Measurements from ENCODE around the gene NBR1. TPM values are rescaled to one million over a fixed set of nuclear protein-coding genes. Genes with fewer than 3 reads are reported as not detected.
"Not testable (repeated sequence)": the region's sequence is repeated elsewhere in the genome, so short reads cannot be mapped to it uniquely, and the experiment has no call there.

The NBR1 gene
- polyA plus RNA-seq, 1 donor (not counting 4 experiments of a cell fraction or from before 2014, with no cell fraction given), result 65.7 TPM

DNA sequence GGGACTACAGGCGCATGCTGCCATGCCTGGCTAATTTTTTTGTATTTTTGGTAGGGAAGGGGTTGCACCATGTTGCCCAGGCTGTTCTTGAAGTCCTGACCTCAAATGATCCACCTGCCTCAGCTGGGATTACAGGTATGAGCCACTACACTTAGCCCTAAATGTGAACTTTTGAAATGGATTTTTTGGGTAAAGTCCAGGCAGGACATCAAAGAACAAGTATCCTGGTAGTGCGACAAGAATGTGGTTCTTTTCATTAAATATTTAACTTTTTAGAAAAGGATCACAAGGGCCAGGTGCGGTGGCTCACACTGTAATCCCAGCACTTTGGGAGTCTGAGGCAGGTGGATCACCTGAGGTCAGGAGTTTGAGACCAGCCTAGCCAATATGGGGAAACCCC, 15.3 kb upstream of the NBR1 start:
- Histone ChIP-seq H3K79me2 (ENCODE audit: control insufficient read depth, insufficient read depth, low read length) (no peaks in the 10 kb centered on the region), H3K9me3 (ENCODE audit: control insufficient read depth, low read depth, low read length) (no peaks in the 10 kb centered on the region), H3K4me3 (ENCODE audit: control insufficient read depth in 2 of 3, extremely low read depth in 1 of 3, insufficient read depth in 2 of 3, low read depth in 1 of 3, low read length in 3 of 3) (no peak overlapping the region), H3K36me3 (ENCODE audit: control insufficient read depth in 2 of 2, extremely low read depth in 1 of 2, insufficient read depth in 2 of 2, low read length in 2 of 2) (peaks cover 3 to 4% of the 10 kb centered on the region in 2 experiments), H3K4me1 (ENCODE audit: control insufficient read depth, extremely low read depth, insufficient read depth, low read length) (no peaks in the 10 kb centered on the region), H2AFZ (ENCODE audit: control insufficient read depth, low read length) (no peak overlapping the region), H3K9ac (ENCODE audit: control insufficient read depth, extremely low read depth, insufficient read depth, low read length) (no peak overlapping the region), H3K9me1 (ENCODE audit: control insufficient read depth, extremely low read depth, insufficient read depth, low read length) (no peaks in the 10 kb centered on the region), H3K27ac (ENCODE audit: control insufficient read depth, insufficient read depth, low read length) (no peak overlapping the region), H3K4me2 (ENCODE audit: control insufficient read depth, extremely low read depth, insufficient read depth, low read depth, low read length) (no peak overlapping the region), H3K27me3 (ENCODE audit: control insufficient read depth, extremely low read depth, insufficient read depth, low read length) (no peaks in the 10 kb centered on the region), H4K20me1 (ENCODE audit: control insufficient read depth, extremely low read depth, insufficient read depth, low read length) (no peaks in the 10 kb centered on the region)
- DNase-seq (ENCODE audit: low read depth, low spot score) (no peak), FAIRE-seq (no peak)
- TF ChIP-seq, protein P1, sequence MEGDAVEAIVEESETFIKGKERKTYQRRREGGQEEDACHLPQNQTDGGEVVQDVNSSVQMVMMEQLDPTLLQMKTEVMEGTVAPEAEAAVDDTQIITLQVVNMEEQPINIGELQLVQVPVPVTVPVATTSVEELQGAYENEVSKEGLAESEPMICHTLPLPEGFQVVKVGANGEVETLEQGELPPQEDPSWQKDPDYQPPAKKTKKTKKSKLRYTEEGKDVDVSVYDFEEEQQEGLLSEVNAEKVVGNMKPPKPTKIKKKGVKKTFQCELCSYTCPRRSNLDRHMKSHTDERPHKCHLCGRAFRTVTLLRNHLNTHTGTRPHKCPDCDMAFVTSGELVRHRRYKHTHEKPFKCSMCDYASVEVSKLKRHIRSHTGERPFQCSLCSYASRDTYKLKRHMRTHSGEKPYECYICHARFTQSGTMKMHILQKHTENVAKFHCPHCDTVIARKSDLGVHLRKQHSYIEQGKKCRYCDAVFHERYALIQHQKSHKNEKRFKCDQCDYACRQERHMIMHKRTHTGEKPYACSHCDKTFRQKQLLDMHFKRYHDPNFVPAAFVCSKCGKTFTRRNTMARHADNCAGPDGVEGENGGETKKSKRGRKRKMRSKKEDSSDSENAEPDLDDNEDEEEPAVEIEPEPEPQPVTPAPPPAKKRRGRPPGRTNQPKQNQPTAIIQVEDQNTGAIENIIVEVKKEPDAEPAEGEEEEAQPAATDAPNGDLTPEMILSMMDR (optimal IDR thresholded peaks at IDR 0.05 in 1 of 3, IDR thresholded peaks at IDR 0.05 in 1 of 3, conservative IDR thresholded peaks at IDR 0.05 in 1 of 3; ENCODE audit: extremely low read depth in 1 of 3, insufficient read depth in 2 of 3, low read length in 3 of 3), result no peak
- no peak for TF ChIP-seq EZH2 (IDR thresholded peaks at IDR 0.05; ENCODE audit: low read length)
- dilution Hi-C loops (cut with MboI; ENCODE audit: extremely low pct_ligation_motif_present, low sequenced_read_pairs), result no loop called here

DNA sequence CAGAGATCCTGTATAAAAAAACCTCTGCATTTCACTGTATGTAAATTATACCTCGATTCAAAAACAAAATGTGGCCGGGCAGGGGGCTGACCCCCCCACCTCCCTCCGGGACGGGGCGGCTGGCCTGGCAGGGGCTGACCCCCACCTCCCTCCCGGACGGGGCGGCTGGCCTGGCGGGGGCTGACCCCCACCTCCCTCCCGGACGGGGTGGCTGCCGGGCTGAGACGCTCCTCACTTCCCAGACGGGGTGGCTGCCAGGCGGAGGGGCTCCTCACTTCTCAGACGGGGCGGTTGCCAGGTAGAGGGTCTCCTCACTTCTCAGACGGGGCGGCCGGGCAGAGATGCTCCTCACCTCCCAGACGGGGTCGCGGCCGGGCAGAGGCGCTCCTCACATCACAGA, 11.8 kb upstream of the NBR1 start:
- DNase-seq (ENCODE audit: low read depth, low spot score); H3K36me3 ChIP-seq (ENCODE audit: control insufficient read depth in 2 of 2, extremely low read depth in 1 of 2, insufficient read depth in 2 of 2, low read length in 2 of 2); H2AFZ ChIP-seq (ENCODE audit: control insufficient read depth, low read length); H3K9ac ChIP-seq (ENCODE audit: control insufficient read depth, extremely low read depth, insufficient read depth, low read length); H4K20me1 ChIP-seq (ENCODE audit: control insufficient read depth, extremely low read depth, insufficient read depth, low read length); H3K27me3 ChIP-seq (ENCODE audit: control insufficient read depth, extremely low read depth, insufficient read depth, low read length); H3K4me3 ChIP-seq (ENCODE audit: control insufficient read depth in 2 of 3, extremely low read depth in 1 of 3, insufficient read depth in 2 of 3, low read depth in 1 of 3, low read length in 3 of 3); FAIRE-seq; H3K9me1 ChIP-seq (ENCODE audit: control insufficient read depth, extremely low read depth, insufficient read depth, low read length); H3K79me2 ChIP-seq (ENCODE audit: control insufficient read depth, insufficient read depth, low read length); H3K9me3 ChIP-seq (ENCODE audit: control insufficient read depth, low read depth, low read length); H3K4me1 ChIP-seq (ENCODE audit: control insufficient read depth, extremely low read depth, insufficient read depth, low read length); H3K4me2 ChIP-seq (ENCODE audit: control insufficient read depth, extremely low read depth, insufficient read depth, low read depth, low read length); H3K27ac ChIP-seq (ENCODE audit: control insufficient read depth, insufficient read depth, low read length); dilution Hi-C loops (cut with MboI; ENCODE audit: extremely low pct_ligation_motif_present, low sequenced_read_pairs): not testable (repeated sequence)

- H3K27ac ChIP-seq (ENCODE audit: control insufficient read depth, insufficient read depth, low read length); dilution Hi-C loops (cut with MboI; ENCODE audit: extremely low pct_ligation_motif_present, low sequenced_read_pairs); H3K36me3 ChIP-seq (ENCODE audit: control insufficient read depth in 2 of 2, extremely low read depth in 1 of 2, insufficient read depth in 2 of 2, low read length in 2 of 2); H3K27me3 ChIP-seq (ENCODE audit: control insufficient read depth, extremely low read depth, insufficient read depth, low read length); DNase-seq (ENCODE audit: low read depth, low spot score); H3K4me2 ChIP-seq (ENCODE audit: control insufficient read depth, extremely low read depth, insufficient read depth, low read depth, low read length); H3K9me1 ChIP-seq (ENCODE audit: control insufficient read depth, extremely low read depth, insufficient read depth, low read length); H3K9me3 ChIP-seq (ENCODE audit: control insufficient read depth, low read depth, low read length); H2AFZ ChIP-seq (ENCODE audit: control insufficient read depth, low read length); H3K9ac ChIP-seq (ENCODE audit: control insufficient read depth, extremely low read depth, insufficient read depth, low read length); FAIRE-seq; H3K4me3 ChIP-seq (ENCODE audit: control insufficient read depth in 2 of 3, extremely low read depth in 1 of 3, insufficient read depth in 2 of 3, low read depth in 1 of 3, low read length in 3 of 3); H3K4me1 ChIP-seq (ENCODE audit: control insufficient read depth, extremely low read depth, insufficient read depth, low read length); H3K79me2 ChIP-seq (ENCODE audit: control insufficient read depth, insufficient read depth, low read length); H4K20me1 ChIP-seq (ENCODE audit: control insufficient read depth, extremely low read depth, insufficient read depth, low read length): not testable (repeated sequence)
These were observed 11.1 kb upstream of the NBR1 start for GRCh38 chr17:43159957-43160356.

DNA sequence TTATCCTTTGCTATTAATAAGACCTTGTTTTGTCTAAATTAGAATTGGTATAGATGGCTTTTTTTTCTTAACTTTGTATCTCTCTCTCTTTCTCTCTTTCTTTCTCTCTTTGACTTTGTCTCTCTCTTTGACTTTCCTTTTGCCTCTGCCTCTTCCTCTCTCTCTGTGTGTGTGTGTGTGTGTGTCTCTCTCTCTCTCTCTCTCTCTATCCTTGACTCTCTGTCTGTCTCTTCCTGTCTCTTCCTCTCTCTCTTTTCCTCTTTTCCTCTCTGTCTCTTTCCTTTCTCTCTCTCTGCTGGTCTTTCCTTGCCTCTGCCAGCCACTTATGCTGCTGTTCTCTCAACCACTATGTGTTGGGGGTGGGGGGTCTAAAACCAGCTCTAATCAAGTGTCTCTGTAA, 5.0 kb upstream of the NBR1 start:
- H2AFZ ChIP-seq (ENCODE audit: control insufficient read depth, low read length); DNase-seq (ENCODE audit: low read depth, low spot score); H3K27me3 ChIP-seq (ENCODE audit: control insufficient read depth, extremely low read depth, insufficient read depth, low read length); FAIRE-seq; H3K9me3 ChIP-seq (ENCODE audit: control insufficient read depth, low read depth, low read length); H3K27ac ChIP-seq (ENCODE audit: control insufficient read depth, insufficient read depth, low read length); H3K4me1 ChIP-seq (ENCODE audit: control insufficient read depth, extremely low read depth, insufficient read depth, low read length); H3K36me3 ChIP-seq (ENCODE audit: control insufficient read depth in 2 of 2, extremely low read depth in 1 of 2, insufficient read depth in 2 of 2, low read length in 2 of 2); H3K9ac ChIP-seq (ENCODE audit: control insufficient read depth, extremely low read depth, insufficient read depth, low read length); H3K4me2 ChIP-seq (ENCODE audit: control insufficient read depth, extremely low read depth, insufficient read depth, low read depth, low read length); H3K4me3 ChIP-seq (ENCODE audit: control insufficient read depth in 2 of 3, extremely low read depth in 1 of 3, insufficient read depth in 2 of 3, low read depth in 1 of 3, low read length in 3 of 3); H4K20me1 ChIP-seq (ENCODE audit: control insufficient read depth, extremely low read depth, insufficient read depth, low read length); dilution Hi-C loops (cut with MboI; ENCODE audit: extremely low pct_ligation_motif_present, low sequenced_read_pairs); H3K9me1 ChIP-seq (ENCODE audit: control insufficient read depth, extremely low read depth, insufficient read depth, low read length): not testable (repeated sequence)
- peaks cover 18% of the 10 kb centered on the region for H3K79me2 ChIP-seq (ENCODE audit: control insufficient read depth, insufficient read depth, low read length)

Measured in keratinocyte (primary cell).